Fibroblast of lung (primary cell): ENCODE results near the gene C11orf42.

Experiments
- EZH2 ChIP-seq: IDR thresholded peaks from 2 replicates; pipeline ENCODE4 v1.5.1; 2012; ENCODE audit warnings: low read length, control low read depth, mild to moderate bottlenecking; ENCODE audit errors: missing control alignments
- TF ChIP-seq, protein P1 (sequence below), 2 donors: IDR thresholded peaks in 1 of 2; conservative IDR thresholded peaks in 1 of 2; 1 replicate in 1 of 2; 2 replicates in 1 of 2; pipeline ENCODE4 v1.5.1; 2011 to 2012; ENCODE audit warnings: low read length in 2 of 2, control low read depth in 1 of 2, inconsistent platforms in 1 of 2, low read depth in 1 of 2, mild to moderate bottlenecking in 1 of 2

DNA sequence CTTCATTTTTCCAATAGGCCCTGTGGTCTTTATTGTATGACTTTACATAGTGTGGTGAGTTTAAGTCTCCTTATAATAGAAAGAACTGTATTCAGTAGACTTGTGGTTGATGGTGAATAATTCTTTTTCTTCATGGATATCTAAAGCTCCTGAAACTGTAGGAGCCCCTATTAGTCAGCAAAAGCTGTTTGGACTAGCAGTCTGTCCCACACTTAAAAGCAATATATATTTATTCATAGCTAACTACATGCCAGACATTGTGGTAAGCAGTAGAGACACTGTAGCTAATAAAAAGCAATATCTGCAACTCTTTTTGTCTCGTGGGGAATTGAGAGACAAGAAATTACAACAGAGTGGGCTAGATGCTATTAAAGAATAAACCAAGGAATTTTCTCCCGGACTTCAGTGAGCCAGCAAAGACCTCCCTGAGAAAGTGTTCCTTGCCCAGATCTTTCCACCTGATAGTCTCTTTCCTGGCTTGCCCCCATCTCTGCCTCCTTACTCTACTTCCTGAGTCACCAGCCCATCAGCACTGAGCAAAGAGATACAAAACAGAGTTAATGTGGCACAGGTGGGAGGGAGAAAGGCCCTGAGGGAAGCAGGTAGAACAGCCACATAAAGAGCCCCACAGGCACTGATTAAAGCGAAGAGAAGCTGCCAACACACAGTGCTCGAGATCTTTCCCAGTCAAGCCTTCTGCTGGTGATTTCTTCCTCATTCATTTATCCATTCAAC lies 7.7 kb upstream of the C11orf42 start:
- TF ChIP-seq, protein P1, sequence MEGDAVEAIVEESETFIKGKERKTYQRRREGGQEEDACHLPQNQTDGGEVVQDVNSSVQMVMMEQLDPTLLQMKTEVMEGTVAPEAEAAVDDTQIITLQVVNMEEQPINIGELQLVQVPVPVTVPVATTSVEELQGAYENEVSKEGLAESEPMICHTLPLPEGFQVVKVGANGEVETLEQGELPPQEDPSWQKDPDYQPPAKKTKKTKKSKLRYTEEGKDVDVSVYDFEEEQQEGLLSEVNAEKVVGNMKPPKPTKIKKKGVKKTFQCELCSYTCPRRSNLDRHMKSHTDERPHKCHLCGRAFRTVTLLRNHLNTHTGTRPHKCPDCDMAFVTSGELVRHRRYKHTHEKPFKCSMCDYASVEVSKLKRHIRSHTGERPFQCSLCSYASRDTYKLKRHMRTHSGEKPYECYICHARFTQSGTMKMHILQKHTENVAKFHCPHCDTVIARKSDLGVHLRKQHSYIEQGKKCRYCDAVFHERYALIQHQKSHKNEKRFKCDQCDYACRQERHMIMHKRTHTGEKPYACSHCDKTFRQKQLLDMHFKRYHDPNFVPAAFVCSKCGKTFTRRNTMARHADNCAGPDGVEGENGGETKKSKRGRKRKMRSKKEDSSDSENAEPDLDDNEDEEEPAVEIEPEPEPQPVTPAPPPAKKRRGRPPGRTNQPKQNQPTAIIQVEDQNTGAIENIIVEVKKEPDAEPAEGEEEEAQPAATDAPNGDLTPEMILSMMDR (conservative IDR thresholded peaks at IDR 0.05 in 1 of 2, IDR thresholded peaks at IDR 0.05 in 1 of 2; ENCODE audit: low read depth in 1 of 2, low read length in 2 of 2) = no peak
- no peak for TF ChIP-seq EZH2
